Measurements from ENCODE around the gene LENG9. TPM values are rescaled to one million over a fixed set of nuclear protein-coding genes. Genes with fewer than 3 reads are reported as not detected.
A peak's percentile ranks its signal among the peaks of the same experiment; 100 is the strongest.
"Not testable (repeated sequence)": the region's sequence is repeated elsewhere in the genome, so short reads cannot be mapped to it uniquely, and the experiment has no call there.

LENG9 gene
- total RNA-seq, 1 donor from 2014 or later: 0.75 TPM

GRCh38 chr19:54451997-54452396 lies 11.6 kb downstream of the LENG9 start:
- no peak overlapping the region for H3K4me3 ChIP-seq (ENCODE audit: low read depth, low read length)
- TF ChIP-seq CTCF (IDR thresholded peaks at IDR 0.05; ENCODE audit: insufficient read depth, low read length, poor library complexity, severe bottlenecking): no peak
- no peaks in the 10 kb centered on the region for H3K27me3 ChIP-seq (ENCODE audit: control insufficient read depth, insufficient read depth, low read length)
- H3K36me3 ChIP-seq (ENCODE audit: control insufficient read depth, insufficient read depth, low read length): peaks cover 10% of the 10 kb centered on the region
- DNase-seq (ENCODE audit: low read depth): no peak

- DNase-seq (ENCODE audit: low read depth): no peak
- no peak overlapping the region for H3K4me3 ChIP-seq (ENCODE audit: low read depth, low read length)
- H3K27me3 ChIP-seq (ENCODE audit: control insufficient read depth, insufficient read depth, low read length): no peaks in the 10 kb centered on the region
- no peak for TF ChIP-seq CTCF (IDR thresholded peaks at IDR 0.05; ENCODE audit: insufficient read depth, low read length, poor library complexity, severe bottlenecking)
- peaks cover 8% of the 10 kb centered on the region for H3K36me3 ChIP-seq (ENCODE audit: control insufficient read depth, insufficient read depth, low read length)
Measured at GRCh38 chr19:54451331-54451871, 12.2 kb downstream of the LENG9 start.

GRCh38 chr19:54449701-54450069 lies 13.9 kb downstream of the LENG9 start:
- peaks cover 8% of the 10 kb centered on the region for H3K36me3 ChIP-seq (ENCODE audit: control insufficient read depth, insufficient read depth, low read length)
- TF ChIP-seq CTCF (IDR thresholded peaks at IDR 0.05; ENCODE audit: insufficient read depth, low read length, poor library complexity, severe bottlenecking): no peak
- H3K27me3 ChIP-seq (ENCODE audit: control insufficient read depth, insufficient read depth, low read length): no peaks in the 10 kb centered on the region
- H3K4me3 ChIP-seq (ENCODE audit: low read depth, low read length): peak overlapping the region; percentile 90
- DNase-seq (ENCODE audit: low read depth): no peak

GRCh38 chr19:54448774-54449700 lies 14.5 kb downstream of the LENG9 start, which contains the start of gene LENG8:
TSS of gene LENG8 (plus strand) at chr19:54449199. CDS start at chr19:54451345, 2,146 bp downstream.
- H3K27me3 ChIP-seq (ENCODE audit: control insufficient read depth, insufficient read depth, low read length): no peaks in the 10 kb centered on the region
- H3K4me3 ChIP-seq (ENCODE audit: low read depth, low read length): peak within 1 kb of the TSS; percentile 90
- peak; percentile 77 for DNase-seq (ENCODE audit: low read depth)
- TF ChIP-seq CTCF (IDR thresholded peaks at IDR 0.05; ENCODE audit: insufficient read depth, low read length, poor library complexity, severe bottlenecking): no peak
- peaks cover 8% of the 10 kb centered on the region for H3K36me3 ChIP-seq (ENCODE audit: control insufficient read depth, insufficient read depth, low read length)

GRCh38 chr19:54448040-54448773 lies 15.4 kb downstream of the LENG9 start:
- no peaks in the 10 kb centered on the region for H3K27me3 ChIP-seq (ENCODE audit: control insufficient read depth, insufficient read depth, low read length)

GRCh38 chr19:54446349-54446748 lies 17.2 kb downstream of the LENG9 start:
- not testable (repeated sequence) for DNase-seq (ENCODE audit: low read depth); H3K27me3 ChIP-seq (ENCODE audit: control insufficient read depth, insufficient read depth, low read length); H3K36me3 ChIP-seq (ENCODE audit: control insufficient read depth, insufficient read depth, low read length); H3K4me3 ChIP-seq (ENCODE audit: low read depth, low read length)

More at GRCh38 chr19:54448040-54448773, 15.4 kb downstream of the LENG9 start:
- Histone ChIP-seq H3K4me3 (ENCODE audit: low read depth, low read length) (peak overlapping the region; percentile 90), H3K36me3 (ENCODE audit: control insufficient read depth, insufficient read depth, low read length) (peaks cover 6% of the 10 kb centered on the region)
- DNase-seq (ENCODE audit: low read depth): no peak
- TF ChIP-seq CTCF (IDR thresholded peaks at IDR 0.05; ENCODE audit: insufficient read depth, low read length, poor library complexity, severe bottlenecking): no peak
